HepG2 (cell line): ENCODE measurements around the gene DNAH8. TPM values are rescaled to one million over a fixed set of nuclear protein-coding genes. Genes with fewer than 3 reads are reported as not detected.

Experiments used
- ATAC-seq: fragments of 200-7000 bp; cut with Tn5 transposase; 3 replicates; pipeline ENCODE4 v1.9.1; 2020; ENCODE audit warnings: mild to moderate bottlenecking, moderate library complexity
- BruUV-seq: library from RNA; stranded (reverse); fragments of 400-500 nt; replicated peaks from 2 replicates; lab custom pipeline; 2021; lab: Mats Ljungman, UMichigan
- CTCF ChIA-PET: fragments of 300-600 bp; formaldehyde crosslinking; extraction: SDS; loops from one replicate; lab custom pipeline; 2021; ENCODE audit warnings: low total read pairs, inconsistent platforms, low intra/inter-chr PET ratio; lab: Yijun Ruan, JAX
- POLR2A ChIA-PET: fragments of 350-600 bp; sonication (Branson Sonifier 250); formaldehyde crosslinking; loops from one replicate; lab custom pipeline; 2020; ENCODE audit warnings: antibody characterized with exemption, inconsistent platforms; lab: Yijun Ruan, JAX
- DNase-seq: peaks from one replicate; pipeline ENCODE4 v3.0.0-alpha.2; 2015; ENCODE audit warnings: low spot score
- FAIRE-seq: peaks from 3 replicates; lab custom pipeline; 2011; peaks lifted over from hg19 to GRCh38; lab: Jason Lieb, UNC
- H2AFZ ChIP-seq: one replicate; pipeline ENCODE4 v1.6.1; 2011; ENCODE audit warnings: low read length, inconsistent platforms
- H3K27ac ChIP-seq: fragments of 300-600 bp; 3 replicates; pipeline ENCODE4 v1.8.0; 2011; ENCODE audit warnings: mixed run types, mild to moderate bottlenecking, mixed read lengths, low read length, inconsistent platforms; ENCODE audit not compliant: insufficient read depth; ENCODE audit errors: extremely low read length
- H3K27me3 ChIP-seq, 2 experiments: fragments of 200-600 bp in 1 of 2; 2 replicates in 1 of 2; 3 replicates in 1 of 2; pipeline versions ENCODE4 v1.6.0 to v1.8.0; 2011; ENCODE audit warnings: low read length in 2 of 2, mild to moderate bottlenecking in 2 of 2, moderate library complexity in 2 of 2, inconsistent platforms in 1 of 2; ENCODE audit not compliant: insufficient read depth in 2 of 2, control insufficient read depth in 1 of 2
- H3K36me3 ChIP-seq, 2 experiments: fragments of 200-600 bp in 1 of 2; replicated peaks in 1 of 2; 2 replicates in 1 of 2; 3 replicates in 1 of 2; pipeline versions ENCODE4 v1.5.1 to v1.8.0; 2011; ENCODE audit warnings: low read length in 2 of 2, inconsistent platforms in 1 of 2; ENCODE audit not compliant: insufficient read depth in 2 of 2, control insufficient read depth in 1 of 2
- H3K4me1 ChIP-seq: 2 replicates; pipeline ENCODE4 v1.5.1; 2012; ENCODE audit warnings: low read length, inconsistent platforms; ENCODE audit not compliant: insufficient read depth
- H3K4me2 ChIP-seq: 2 replicates; pipeline ENCODE4 v1.6.0; 2011; ENCODE audit warnings: low read depth, low read length, inconsistent platforms
- H3K4me3 ChIP-seq, 3 experiments: fragments of 200-600 bp in 1 of 3; sonication (generic), shearing (Covaris generic) in 1 of 3; replicated peaks in 1 of 3; 2 replicates each; pipeline ENCODE4 v1.5.1; 2011 to 2016; ENCODE audit warnings: low read length in 3 of 3, inconsistent platforms in 2 of 3, low read depth in 2 of 3, mild to moderate bottlenecking in 2 of 3, control low read depth in 1 of 3, mixed read lengths in 1 of 3; ENCODE audit not compliant: insufficient read depth in 1 of 3
- H3K79me2 ChIP-seq: one replicate; pipeline ENCODE4 v1.6.1; 2011; ENCODE audit warnings: low read length, inconsistent platforms; ENCODE audit not compliant: insufficient read depth
- H3K9ac ChIP-seq: 2 replicates; pipeline ENCODE4 v1.6.0; 2011; ENCODE audit warnings: mild to moderate bottlenecking, low read depth, low read length, inconsistent platforms; ENCODE audit not compliant: insufficient read depth
- H3K9me3 ChIP-seq: 2 replicates; pipeline ENCODE4 v1.5.1; 2012; ENCODE audit warnings: mild to moderate bottlenecking, low read length
- H4K20me1 ChIP-seq: 2 replicates; pipeline ENCODE4 v1.6.0; 2011; ENCODE audit warnings: inconsistent platforms, mild to moderate bottlenecking, low read length, moderate library complexity; ENCODE audit not compliant: insufficient read depth
- JARID2 ChIP-seq: sonication (generic); formaldehyde crosslinking; IDR thresholded peaks from 2 replicates; pipeline ENCODE4 v1.8.1; 2023; ENCODE audit warnings: missing genetic modification reagents, inconsistent platforms; ENCODE audit not compliant: insufficient replicate concordance
- MAFF ChIP-seq: IDR thresholded peaks from 2 replicates; pipeline ENCODE4 v1.6.1; 2011; ENCODE audit warnings: low read depth, low read length, improper control_type of control experiment
- MAFK ChIP-seq, 2 experiments: IDR thresholded peaks in 1 of 2; conservative IDR thresholded peaks in 1 of 2; 2 replicates each; pipeline ENCODE4 v1.6.1; 2011; ENCODE audit warnings: improper control_type of control experiment in 2 of 2, low read length in 2 of 2
- RFXANK ChIP-seq: IDR thresholded peaks from 2 replicates; pipeline ENCODE4 v1.6.1; 2016
- ZNF644 ChIP-seq: IDR thresholded peaks from 2 replicates; pipeline ENCODE4 v1.6.1; 2016; ENCODE audit warnings: low read depth
- WGBS: methylation state at CpG from one replicate; pipeline ENCODE4 v1.1.6; 2017; ENCODE audit warnings: low lambda C conversion rate; 5-methylcytosine and 5-hydroxymethylcytosine counted together
- in situ Hi-C: cut with HindIII; loops from 2 replicates; pipeline ENCODE4 v1.10.0; 2017; ENCODE audit warnings: low pct_unique_long_range_greater_than_20kb; ENCODE audit not compliant: extremely low pct_ligation_motif_present
- intact Hi-C: fragments of 100-400 bp; cut with micrococcal nuclease; formaldehyde crosslinking; loops from one replicate; pipeline ENCODE4 v1.10.0; 2022; ENCODE audit not compliant: unreplicated experiment
- polyA plus RNA-seq, 8 experiments: library from polyadenylated mRNA; depleted of rRNA in 3 of 8; stranded (reverse) in 7 of 8; unstranded in 1 of 8; fragments of >200 nt; fragmentation: Illumina TruSeq in 4 of 8; extraction: Trizol in 4 of 8; gene quantifications; 2 replicates each; pipeline versions ENCODE4 v1.2.1 to v1.2.3, GENCODE V29; 2011 to 2016; ENCODE audit warnings: low read depth in 4 of 8, missing spikeins in 1 of 8, mixed read lengths in 1 of 8; ENCODE audit not compliant: insufficient read depth in 1 of 8
- total RNA-seq, 5 experiments: library from RNA; depleted of rRNA; stranded (reverse); fragments of >200 nt; fragmentation: Illumina TruSeq; extraction: Trizol; gene quantifications; 2 replicates each; pipeline ENCODE4 v1.2.3, GENCODE V29; 2016; ENCODE audit warnings: low read depth in 1 of 5

DNAH8 gene
- total and polyA plus RNA-seq, 2 of the 13 experiments (the other 11 are each of a cell fraction or from before 2014, with no cell fraction given), result not detected

DNA sequence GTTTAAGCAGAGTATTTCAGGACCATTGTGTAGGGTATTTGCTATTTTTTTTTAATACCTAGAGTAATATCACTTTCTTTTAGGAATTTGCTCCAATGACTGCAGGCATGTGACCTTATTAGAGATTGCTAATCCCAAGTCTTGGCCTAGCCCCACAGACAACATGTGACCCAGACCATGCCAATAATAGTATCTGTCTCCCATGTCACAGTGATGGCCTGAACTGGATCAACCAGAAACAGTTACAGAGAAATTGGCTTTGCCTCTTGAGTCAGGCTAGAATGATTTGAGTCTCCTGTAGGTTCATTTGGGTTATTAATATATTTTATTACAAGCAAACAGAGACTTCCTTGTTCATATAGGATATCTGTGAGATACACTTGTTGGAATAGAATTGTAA, 116.8 kb downstream of the DNAH8 start:
- no peaks in the 10 kb centered on the region for H3K27me3 ChIP-seq
- intact Hi-C loops, result no loop called here
- H3K79me2 ChIP-seq, result no peaks in the 10 kb centered on the region
- no TSS peak for BruUV-seq
- no peaks in the 10 kb centered on the region for H3K9me3 ChIP-seq
- CTCF ChIA-PET, result no interaction called here
- ATAC-seq (no peak), FAIRE-seq (no peak), DNase-seq (no peak)
- no peaks in the 10 kb centered on the region for H4K20me1 ChIP-seq
- H3K36me3 ChIP-seq, result no peaks in the 10 kb centered on the region
- H3K4me3 ChIP-seq, result no peak overlapping the region
- H3K4me2 ChIP-seq, result no peak overlapping the region
- POLR2A ChIA-PET, result no interaction called here
- no peak overlapping the region for H2AFZ ChIP-seq
- no peaks in the 10 kb centered on the region for H3K4me1 ChIP-seq
- no peak overlapping the region for H3K27ac ChIP-seq
- TF ChIP-seq ZNF644 (CRISPR knock-in tag), result no peak
- in situ Hi-C loops, result no loop called here
- H3K9ac ChIP-seq, result no peak overlapping the region

DNA sequence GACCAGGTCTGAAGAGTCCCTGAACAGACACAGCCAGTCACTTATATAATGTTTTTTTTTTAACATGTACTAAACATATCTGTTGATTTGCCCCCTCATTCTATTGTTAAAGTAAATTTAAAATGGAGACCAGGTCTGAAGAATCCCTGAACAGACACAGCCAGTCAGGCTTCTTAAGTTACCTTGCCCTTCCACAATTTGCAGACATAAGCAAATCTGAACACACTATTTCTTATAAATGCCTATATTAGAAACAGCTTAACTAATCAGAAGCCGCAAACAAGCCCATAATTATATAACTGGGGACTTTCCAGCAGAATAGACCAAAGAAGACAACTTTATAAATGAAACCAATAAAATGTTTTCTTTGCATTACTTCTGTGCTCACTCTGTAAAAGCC, 118.2 kb downstream of the DNAH8 start:
- ATAC-seq (no peak), DNase-seq (no peak), FAIRE-seq (no peak)
- WGBS, result 42% methylated on average over 1 of the region's 1 CpG
- no peak overlapping the region for H3K27ac ChIP-seq
- TF ChIP-seq RFXANK (no peak), JARID2 (no peak), MAFK (conservative IDR thresholded peaks at IDR 0.05 in 1 of 2, IDR thresholded peaks at IDR 0.05 in 1 of 2; ENCODE audit: low read length in 2 of 2) (peak; percentile 64 to 85), MAFF (peak; percentile 59; the same call in 1 of the 2 replicates)
- ChIA-PET POLR2A (no interaction called here), CTCF (no interaction called here)
- in situ Hi-C loops (no loop called here), intact Hi-C loops (no loop called here)
- no peaks in the 10 kb centered on the region for H3K27me3 ChIP-seq
- no peak overlapping the region for H3K9ac ChIP-seq
- no peaks in the 10 kb centered on the region for H3K4me1 ChIP-seq
- H3K9me3 ChIP-seq, result no peaks in the 10 kb centered on the region
- H3K4me3 ChIP-seq, result no peak overlapping the region
- no peak overlapping the region for H3K4me2 ChIP-seq
- H3K79me2 ChIP-seq, result no peaks in the 10 kb centered on the region
- H4K20me1 ChIP-seq, result no peaks in the 10 kb centered on the region
- H3K36me3 ChIP-seq, result no peaks in the 10 kb centered on the region
- H2AFZ ChIP-seq, result no peak overlapping the region
- BruUV-seq, result no TSS peak
